Head of caudate nucleus (tissue), 42 donors: ENCODE measurements around the gene KCNH8.
"Not testable (repeated sequence)": the region's sequence is repeated elsewhere in the genome, so short reads cannot be mapped to it uniquely, and the experiment has no call there.

Experiments used
- DNase-seq, 42 donors: peaks; one replicate each; pipeline versions ENCODE4 v3.0.0 to v3.0.0-alpha.2; 2020 to 2021; ENCODE audit warnings: mixed read lengths in 7 of 42
- intact Hi-C: fragments of 100-400 bp; cut with DNase I; formaldehyde crosslinking; loops from one replicate; pipeline ENCODE4 v1.15.0; 2022

The KCNH8 gene

DNA sequence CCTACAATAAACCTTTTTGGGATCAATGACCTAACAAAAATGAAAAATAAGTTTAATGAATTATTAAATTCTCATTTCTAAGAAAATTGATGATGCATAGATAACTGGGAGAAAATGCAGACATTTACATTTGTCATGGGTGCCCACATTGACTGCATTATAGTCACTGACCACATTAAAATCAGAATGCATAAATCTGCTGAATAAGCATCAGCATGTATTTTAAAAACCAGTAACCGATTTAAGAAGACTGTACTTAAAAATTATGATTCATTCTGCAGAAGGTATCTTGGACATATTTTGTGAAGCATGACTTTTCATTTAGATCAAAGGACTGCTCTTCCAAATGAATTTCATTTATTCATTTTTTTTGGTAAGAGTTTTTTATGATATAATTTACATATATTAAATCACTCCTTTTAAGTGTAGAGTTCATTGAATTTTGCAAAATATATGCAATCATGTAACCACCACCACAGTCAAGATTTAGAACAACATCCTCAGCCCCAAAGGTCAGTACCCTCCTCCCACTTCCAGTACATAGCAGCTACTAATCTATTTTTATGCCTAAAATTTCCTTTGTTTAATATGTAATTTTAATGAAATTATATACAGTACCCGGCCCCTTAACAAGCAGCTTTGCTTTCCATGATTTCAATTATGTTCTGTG is 11.8 kb downstream of the KCNH8 start:
- intact Hi-C loops = no loop called here
- DNase-seq = no peak

DNA sequence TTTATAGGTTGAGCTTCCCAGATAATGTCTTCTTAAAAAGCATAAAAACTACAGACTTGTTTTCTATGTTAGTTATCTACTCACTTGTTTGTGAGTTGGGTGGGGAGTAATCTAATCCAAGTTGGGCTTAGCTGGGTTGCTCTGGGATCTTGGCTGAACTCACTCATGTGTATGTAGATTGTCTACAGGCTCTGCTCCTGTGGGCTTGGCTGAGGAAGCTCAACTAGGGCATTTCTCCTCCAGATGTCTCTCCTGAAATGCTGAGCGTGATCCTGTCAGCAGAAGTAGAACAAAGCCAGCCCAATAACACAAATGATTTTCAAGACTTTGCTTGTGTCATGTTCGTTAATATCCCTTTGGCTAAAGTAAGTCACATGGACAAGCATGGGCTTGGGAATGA is 17.3 kb downstream of the KCNH8 start:
- DNase-seq = no peak
- intact Hi-C loops = no loop called here

DNA sequence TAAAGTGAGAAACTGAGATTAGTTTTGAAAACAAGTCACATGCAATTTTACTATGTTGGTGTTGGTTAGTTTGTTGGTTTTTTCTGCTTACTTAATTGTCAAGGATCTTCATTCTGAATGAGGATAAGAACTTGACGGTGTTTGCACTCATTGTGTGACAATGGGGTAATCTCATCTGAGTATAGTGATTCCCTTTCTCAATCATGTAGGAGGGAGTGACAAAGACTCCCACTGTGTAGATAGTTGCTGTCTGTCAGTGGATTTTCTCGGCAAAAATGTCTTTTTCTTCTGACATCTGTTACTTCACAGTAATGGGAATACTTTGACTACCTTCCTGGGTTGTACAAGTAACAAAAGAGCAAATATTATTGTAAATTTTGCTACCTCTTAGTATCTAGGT is 23.5 kb downstream of the KCNH8 start:
- intact Hi-C loops = no loop called here
- peak in 1 of 42 donors; percentile 25 for DNase-seq

GRCh38 chr3:19173945-19174344 is 25.6 kb downstream of the KCNH8 start:
- DNase-seq = no peak
- intact Hi-C loops = no loop called here

DNA sequence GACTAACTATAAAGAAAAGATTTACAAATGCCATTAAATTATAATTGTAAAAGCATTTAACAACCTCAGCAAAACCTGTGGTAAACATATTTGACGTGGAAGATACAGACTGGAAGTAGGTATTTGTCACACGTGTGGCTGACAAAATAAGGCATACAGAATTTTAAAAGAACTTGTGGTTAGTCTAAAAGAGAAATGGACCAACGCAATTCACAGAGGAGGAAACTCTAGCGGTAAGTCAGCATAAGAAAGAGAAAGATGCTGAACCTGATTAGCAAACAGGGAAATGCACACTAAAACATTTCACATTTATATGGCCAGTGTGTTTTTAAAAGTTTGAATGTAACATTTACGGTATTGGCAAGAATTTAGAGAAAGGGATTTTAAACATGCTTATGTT is 35.3 kb downstream of the KCNH8 start:
- DNase-seq = no peak
- intact Hi-C loops = no loop called here

- intact Hi-C loops = no loop called here
- no peak for DNase-seq
These were observed 41.8 kb downstream of the KCNH8 start for GRCh38 chr3:19190126-19190525.

- intact Hi-C loops = no loop called here
- no peak for DNase-seq
These were observed 42.3 kb downstream of the KCNH8 start for GRCh38 chr3:19190602-19191001.

DNA sequence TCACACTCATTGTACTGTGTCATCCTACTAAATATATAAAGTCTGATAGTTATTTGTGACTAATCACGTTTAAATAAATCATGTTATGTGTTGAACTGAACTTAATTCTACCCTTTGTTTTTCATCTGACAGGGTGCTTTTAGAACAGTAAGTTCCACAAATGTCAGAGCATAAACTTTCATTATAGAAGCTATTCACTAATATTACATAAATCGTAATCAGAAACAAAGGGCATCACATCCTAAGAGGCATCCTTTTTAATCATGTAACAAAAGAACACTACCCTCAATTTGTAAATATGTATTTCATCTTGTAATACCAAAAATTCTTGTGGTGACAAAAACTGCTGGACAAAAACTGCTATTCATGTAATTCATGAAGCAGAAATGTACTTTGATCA is 50.8 kb downstream of the KCNH8 start:
- intact Hi-C loops = loop anchor here (5.0 kb wide), 1 partner anchor 52 kb away; the partner anchor contains the start of gene KCNH8
- no peak for DNase-seq

DNA sequence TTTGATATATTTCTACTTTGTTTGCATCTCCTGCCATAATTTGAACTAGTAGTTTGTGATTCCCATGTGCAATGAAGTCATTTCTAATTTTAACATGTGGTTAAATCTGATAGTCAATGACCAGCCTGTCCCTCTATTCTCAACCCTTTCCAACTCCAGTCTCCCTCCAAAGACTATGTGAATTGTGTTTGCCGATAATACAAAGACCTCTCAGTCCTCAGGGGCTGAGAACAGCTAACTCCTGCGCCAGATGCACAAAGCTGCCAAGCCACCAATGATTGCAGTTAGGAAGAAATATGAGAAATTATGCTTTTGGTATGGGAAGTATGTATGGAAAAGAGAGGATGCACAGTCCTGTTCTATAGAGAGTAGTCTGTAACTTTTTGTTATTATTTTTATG is 54.0 kb downstream of the KCNH8 start:
- intact Hi-C loops = no loop called here
- peak; percentile 11 to 87 (median 66) for DNase-seq

- intact Hi-C loops = no loop called here
These were observed 54.4 kb downstream of the KCNH8 start for GRCh38 chr3:19202754-19203153.

GRCh38 chr3:19206540-19206939 is 58.2 kb downstream of the KCNH8 start:
- DNase-seq = no peak
- intact Hi-C loops = no loop called here

More at GRCh38 chr3:19202754-19203153, 54.4 kb downstream of the KCNH8 start:
- no peak for DNase-seq

DNA sequence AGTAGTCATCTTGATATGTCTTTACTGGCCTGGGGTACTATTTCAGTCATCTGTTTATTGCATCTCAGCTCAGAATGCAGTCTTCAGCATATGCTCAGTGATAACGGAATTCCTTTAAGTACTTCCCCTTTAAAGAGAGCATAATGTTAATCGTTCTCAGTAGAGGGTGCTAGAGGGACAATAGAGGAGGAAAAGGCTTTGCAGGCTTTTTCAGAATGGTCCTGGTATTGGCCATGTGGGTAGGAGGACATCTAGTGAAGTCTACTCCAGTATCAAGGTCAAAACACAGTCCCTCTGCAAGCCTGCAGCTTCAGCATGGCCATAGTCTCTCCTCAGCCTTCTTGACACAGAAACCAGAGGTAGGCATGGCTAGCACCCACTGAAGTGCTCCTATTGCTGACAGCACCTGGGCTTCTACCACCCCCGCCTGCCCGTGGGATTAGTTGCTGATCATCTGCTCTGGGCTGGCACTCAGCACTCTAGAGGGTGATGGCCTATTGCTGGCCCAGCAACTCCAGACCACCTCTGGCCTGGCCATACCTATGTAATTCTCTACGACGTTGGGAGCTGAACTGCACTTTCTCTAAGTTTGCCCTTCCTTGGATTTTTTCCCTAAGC is 65.4 kb downstream of the KCNH8 start:
- DNase-seq = peak in 11 of 42 donors; percentile 8 to 66 (median 26)
- intact Hi-C loops = no loop called here

DNA sequence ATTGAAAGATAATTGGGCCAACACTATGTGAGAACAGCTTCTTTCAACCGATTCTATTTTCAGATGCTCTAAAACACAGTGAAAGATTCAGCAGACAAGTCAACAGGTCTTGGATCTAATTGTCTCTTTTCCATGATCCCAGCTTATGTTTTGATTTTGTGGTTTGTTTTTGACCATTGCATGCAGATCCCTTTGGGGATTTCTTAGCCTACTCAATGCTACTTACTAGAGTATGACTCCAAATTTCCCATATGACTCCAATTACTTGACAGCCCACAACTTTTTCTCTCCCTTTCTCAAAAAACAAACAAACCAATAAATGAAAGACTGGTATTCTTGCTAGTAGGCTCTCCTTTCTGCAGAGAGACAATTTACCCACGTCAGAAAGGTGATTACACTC is 67.1 kb downstream of the KCNH8 start:
- intact Hi-C loops = no loop called here
- no peak for DNase-seq

DNA sequence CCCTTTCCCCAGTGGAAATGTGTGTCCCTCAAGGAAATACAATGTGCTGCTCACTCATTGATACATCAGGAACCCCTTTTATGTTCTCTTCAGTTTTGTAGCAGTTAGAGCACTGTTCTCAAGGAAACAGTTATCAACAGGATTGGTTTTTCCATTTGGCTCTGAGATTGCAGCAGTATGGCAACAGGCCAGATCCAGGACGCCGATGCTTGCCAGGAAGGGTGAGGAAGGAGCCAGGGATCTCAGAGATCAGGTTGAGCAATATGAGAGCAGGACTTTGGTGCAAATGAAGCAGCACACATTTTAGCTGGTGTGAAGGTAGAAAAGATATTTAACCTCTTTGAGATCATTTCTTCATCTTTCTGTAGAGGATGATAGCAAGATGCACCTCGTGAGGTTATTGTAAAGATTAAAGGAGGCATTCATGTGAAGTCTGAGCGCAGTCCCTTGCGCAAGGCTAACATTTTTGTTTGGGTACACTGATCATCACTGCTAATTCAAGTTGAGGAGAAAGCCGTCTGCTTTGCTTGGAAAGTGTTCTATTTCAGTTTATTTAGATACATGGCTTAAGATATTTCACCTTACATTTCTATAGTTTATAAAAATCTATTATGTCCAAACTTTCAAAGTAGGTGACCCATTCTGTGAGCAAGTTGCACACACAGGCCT is 68.5 kb downstream of the KCNH8 start:
- intact Hi-C loops = no loop called here
- DNase-seq = peak in 1 of 42 donors; percentile 13

DNA sequence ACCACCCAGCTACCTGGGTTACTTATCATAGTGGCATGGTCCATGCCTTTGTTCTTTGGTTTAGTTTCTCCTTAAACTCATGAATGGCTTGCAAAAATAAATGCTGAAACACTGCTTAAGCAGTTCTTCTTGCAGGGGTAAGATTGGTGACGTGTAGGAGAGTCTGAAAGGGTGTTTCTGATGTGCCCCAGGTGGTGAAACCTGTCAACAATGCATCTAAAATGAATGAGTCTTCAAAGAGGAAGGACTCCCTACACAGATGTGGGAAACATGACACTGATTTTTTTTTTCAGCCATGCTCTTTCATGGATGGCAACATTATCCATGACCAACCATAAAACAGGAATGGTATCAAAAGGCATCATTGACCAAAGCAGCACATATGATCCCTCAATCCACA is 72.0 kb downstream of the KCNH8 start:
- DNase-seq = no peak
- intact Hi-C loops = no loop called here

DNA sequence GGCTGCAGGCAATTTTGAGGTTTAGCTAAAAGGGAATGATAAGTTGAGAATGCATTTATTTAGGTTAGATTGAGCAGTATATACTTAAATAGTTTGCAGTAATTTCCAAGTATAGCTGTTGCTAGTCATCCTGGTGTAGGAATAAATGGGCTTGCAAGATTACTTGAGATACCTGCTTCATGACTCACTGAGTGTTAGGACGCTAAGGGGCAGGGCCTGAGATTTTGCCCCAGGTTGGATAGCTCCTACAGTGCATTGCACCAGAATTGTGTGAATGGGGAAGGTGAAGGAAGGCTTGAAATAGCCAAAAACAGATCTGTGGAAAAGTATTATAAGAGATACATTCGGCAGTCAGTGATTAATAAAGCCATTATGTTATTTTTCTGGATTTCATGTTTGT is 72.8 kb downstream of the KCNH8 start:
- intact Hi-C loops = no loop called here
- no peak for DNase-seq

GRCh38 chr3:19226479-19226878 is 78.2 kb downstream of the KCNH8 start:
- intact Hi-C loops = no loop called here
- no peak for DNase-seq

GRCh38 chr3:19228167-19228566 is 79.9 kb downstream of the KCNH8 start:
- intact Hi-C loops = no loop called here
- no peak for DNase-seq

GRCh38 chr3:19229086-19229485 is 80.8 kb downstream of the KCNH8 start:
- intact Hi-C loops = no loop called here
- DNase-seq = no peak

DNA sequence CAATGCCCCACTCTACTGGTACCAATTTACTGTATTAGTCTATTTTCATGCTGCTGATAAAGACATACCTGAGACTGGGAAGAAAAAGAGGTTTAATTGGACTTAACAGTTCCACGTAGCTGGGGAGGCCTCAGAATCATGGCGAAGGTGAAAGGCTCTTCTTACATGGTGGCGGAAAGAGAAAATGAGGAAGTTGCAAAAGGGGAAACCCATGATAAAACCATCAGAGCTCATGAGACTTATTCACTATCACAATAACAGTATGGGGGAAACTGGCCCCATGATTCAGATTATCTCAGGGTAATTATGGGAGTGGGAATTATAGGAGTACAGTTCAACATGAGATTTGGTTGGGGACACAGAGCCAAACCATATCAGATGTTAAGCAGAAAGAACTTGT is 81.6 kb downstream of the KCNH8 start:
- intact Hi-C loops, DNase-seq: not testable (repeated sequence)
